ENCODE data around the gene PAQR4.
"Not testable (repeated sequence)": the region's sequence is repeated elsewhere in the genome, so short reads cannot be mapped to it uniquely, and the experiment has no call there.

Gene PAQR4

DNA sequence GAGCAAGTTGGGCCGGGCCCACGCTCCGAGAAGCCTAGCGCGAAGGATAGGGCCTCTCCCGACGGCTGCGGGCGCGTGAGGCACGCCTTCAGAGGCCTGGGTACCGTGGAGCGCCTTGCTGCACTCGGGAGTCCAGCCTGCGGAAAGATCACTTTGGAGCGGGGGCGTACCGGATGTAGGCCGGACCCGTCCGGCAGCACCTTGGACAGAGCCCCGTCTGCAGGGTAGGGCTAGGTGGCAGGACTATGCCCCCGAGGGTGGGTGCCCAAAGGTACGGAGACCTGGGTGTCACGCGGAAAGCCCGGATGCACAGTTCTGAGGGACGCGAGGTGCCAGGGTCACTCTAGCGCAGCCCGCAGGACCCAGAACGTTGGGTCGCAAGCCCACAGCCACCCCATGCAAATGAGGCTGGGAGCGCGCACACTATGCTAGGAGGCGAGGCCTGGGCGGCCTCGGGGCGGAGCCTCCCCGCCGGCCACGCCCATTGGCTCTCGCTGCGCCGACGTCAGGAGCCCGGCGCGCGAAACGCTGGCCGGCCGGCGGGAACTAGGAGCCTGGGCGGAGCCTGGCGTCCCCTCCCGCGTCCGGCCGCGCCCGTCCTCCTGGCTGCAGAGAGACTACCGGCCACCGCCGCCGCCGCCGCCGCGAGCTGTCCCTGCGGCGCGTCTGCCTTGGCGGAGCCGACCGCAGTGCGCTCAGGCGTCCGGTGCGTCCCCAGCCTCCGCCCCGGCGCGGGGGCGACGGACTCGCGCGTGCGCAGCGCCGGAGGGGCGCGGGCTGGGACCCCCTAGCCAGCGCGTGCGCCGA is at the start of gene PAQR4:
Gene PAQR4 (plus strand): TSS at position 611 of the 807 bp plus-strand sequence. CDS start 327 bp downstream, outside the sequence.
- DNase-seq (ENCODE audit: low read depth), result peak; percentile 66

DNA sequence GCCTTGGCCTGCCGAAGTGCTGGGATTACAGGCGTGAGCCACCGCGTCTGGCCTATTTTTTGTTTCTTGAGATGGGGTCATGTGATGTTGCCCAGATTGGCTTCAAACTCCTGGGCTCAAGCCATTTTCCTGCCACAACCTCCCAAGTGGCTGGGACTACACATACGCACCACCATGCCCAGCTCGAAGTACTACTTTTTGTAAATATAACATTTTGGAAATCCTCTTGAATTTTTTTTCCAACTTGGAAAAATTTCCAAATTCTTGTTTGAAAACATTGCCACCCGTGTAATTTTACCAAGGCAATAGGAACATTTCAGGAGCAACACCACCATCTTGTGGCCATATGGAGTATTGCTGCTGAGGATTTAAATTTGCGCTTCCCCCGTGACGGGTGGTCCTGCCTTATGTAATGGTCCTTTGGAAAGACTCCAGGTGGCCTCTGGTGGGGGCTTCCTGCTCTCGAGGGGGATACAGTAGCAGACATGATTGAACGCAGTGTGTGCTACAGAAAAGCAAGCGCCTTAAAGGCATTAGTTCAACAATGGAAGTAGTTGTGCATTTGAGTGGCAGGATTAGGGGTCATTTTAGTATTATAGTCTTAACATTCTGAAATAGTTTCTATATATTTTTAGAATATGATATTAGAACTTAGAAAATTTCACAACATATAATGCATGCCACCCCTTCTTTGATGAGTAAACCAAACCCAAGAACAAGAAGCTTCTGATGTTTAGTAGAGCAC is 49.5 kb upstream of the PAQR4 start:
- peak; percentile 59 for DNase-seq (ENCODE audit: low read depth)

DNA sequence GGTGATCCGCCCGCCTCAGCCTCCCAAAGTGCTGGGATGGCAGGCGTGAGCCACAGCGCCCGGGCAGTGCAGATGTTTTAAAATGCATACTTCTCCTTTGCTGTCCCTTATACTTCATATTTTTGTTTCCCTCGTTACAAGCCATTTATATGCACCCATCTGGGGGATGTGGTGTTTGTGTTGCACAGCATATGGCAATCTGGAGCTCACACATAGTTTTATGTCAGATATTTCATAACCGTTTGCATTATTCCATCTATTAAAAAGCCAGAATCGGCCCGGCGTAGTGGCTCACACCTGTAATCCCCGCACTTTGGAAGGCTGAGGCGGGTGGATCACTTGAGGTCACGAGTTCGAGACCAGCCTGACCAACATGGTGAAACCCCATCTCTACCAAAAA is 45.7 kb upstream of the PAQR4 start:
- DNase-seq (ENCODE audit: low read depth), result no peak

DNA sequence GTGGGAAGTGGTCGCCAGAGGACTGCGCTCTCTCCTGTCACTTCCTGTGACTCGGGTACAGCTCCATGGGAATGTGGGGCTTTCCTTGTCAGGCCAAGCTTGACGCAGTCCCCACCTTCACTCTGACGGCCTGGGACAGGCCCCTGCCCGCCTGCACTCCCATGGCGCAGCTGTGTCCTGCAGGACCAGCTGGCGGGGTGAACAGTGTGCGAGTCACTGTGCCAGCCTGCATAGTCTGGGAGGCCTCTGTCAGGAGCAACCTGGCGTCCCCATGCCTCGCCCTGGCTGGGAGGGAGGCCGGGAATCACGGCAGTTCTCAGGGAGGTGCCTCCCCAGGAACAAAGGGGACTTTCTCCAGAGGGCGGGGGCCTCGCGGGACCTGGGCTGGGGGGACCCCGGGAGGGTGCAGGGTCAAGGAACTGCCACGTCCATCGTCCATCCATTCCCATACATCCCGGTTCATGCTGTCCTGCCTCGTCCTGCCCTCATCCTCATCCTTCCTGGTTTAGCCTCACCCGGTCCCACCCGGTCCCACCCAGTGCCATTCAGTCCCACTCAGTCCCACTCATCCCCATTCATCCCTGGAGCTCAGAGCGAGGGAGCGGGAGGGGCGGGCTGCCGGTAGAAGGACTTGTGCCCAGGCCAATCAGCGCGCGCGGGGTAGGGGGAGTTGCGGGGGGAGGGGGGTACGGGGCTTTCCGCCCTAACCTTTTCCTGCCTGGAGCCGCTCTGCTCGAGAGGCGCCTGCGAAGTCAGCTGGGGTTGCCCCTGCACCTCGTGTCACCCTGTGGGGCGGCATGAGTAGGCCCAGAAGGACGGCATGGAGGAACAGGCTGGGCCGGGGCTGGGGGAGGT is 44.0 kb upstream of the PAQR4 start:
- DNase-seq (ENCODE audit: low read depth), result no peak

DNA sequence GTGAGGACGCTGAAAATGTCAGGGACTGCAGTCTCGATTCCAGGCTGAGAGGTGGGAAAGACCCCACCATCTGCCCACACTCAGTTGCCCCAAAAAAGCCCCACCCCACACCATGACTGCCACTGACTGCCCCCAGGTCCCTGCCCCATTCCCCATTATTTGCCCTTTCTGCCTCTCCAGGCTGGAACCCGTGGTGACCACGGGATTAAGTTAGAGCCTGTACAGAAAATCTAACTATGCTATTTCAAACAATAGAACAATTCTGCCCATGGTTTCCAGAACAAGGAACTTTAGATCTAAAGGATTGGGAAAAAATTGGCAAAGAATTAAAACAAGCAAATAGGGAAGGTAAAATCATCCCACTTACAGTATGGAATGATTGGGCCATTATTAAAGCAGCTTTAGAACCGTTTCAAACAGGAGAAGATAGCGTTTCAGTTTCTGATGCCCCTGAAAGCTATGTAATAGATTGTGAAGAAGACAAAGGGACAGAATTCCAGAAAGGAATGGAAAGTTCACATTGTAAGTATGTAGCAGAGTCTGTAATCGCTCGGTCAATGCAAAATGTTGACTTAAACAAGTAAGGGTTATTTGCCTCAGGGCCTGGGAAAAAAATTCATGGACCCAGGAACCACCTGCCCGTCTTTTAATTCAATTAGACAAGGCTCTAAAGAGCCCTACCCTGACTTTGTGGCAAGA is 43.0 kb upstream of the PAQR4 start:
- DNase-seq (ENCODE audit: low read depth), result no peak

DNA sequence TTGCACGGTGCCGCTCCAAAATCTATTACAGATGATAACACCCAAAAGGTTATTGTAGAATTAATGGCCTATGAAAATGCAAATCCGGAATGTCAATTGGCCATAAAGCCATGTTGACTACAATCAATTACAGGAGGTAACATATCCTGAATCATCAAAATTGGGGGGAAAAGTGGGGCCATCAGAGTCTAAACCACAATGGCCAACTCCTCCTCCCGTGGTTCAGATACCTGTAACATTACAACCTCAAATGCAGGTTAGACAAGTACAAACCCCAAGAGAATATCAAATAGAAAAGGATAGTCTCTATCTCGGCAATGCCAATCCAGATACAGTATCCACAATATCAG is 42.5 kb upstream of the PAQR4 start:
- no peak for DNase-seq (ENCODE audit: low read depth)

DNA sequence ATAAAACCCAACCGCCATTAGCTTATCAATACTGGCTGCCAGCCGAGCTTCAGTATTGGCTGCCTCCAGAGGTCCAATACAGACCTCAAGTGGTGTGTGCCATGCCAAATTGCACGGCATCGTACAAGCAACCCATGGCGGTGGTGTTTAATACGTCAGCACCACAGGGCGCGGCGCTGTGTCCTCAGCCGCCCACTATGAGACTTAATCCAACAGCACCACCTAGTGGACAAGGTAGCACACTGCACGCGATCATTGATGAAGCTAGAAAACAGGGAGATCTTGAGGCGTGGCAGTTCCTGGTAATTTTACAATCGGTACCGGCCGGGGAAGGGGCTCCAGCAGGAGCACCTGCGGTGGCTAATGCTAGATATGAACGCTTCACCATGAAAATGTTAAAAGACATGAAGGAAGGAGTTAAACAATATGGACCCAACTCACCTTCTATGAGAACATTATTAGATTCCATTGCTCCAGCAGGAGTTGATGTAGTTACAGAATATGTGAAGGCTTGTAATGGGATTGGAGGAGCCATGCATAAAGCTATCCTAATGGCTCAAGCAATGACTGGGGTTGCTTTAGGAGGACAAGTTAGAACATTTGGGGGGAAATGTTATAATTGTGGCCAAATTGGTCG is 42.0 kb upstream of the PAQR4 start:
- peak; percentile 79 for DNase-seq (ENCODE audit: low read depth)

DNA sequence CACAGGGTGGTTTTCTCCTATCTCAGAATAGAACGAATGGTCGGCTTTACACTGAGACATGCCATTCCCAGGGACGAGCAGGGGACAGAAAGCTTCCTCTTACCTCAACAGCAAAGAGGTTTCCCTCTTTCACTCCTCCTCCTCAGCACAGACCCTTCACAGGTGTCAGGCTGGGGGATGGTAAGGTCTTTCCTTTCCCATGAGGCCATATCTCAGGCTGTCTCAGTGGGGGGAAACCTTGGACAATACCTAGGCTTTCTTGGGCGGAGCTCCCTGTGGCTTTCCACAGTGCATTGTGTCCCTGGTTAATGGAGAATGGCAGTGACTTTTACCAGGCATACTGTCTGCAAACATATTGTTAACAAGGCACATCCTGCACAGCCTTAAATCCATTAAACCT is 41.0 kb upstream of the PAQR4 start:
- not testable (repeated sequence) for DNase-seq (ENCODE audit: low read depth)

DNA sequence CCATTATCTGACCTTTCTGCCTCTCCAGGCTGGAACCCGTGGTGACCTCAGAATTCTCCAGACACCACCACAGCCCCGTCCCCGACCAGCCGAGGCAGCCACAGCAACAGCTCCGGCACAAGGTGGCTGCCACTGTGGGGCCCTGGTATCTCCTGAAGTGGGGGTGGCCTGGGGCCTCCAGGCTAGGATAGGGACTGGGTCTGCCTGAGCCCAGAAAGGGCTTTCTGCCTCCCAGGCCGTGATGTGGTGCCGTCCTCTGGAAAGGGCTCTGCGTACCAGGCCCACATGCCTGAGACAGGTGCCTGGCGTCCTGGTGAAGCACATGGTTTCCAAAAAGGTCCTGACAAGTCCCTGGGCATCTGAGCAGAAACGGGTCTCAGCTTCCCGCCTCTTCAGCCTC is 40.4 kb upstream of the PAQR4 start:
- no peak for DNase-seq (ENCODE audit: low read depth)

DNA sequence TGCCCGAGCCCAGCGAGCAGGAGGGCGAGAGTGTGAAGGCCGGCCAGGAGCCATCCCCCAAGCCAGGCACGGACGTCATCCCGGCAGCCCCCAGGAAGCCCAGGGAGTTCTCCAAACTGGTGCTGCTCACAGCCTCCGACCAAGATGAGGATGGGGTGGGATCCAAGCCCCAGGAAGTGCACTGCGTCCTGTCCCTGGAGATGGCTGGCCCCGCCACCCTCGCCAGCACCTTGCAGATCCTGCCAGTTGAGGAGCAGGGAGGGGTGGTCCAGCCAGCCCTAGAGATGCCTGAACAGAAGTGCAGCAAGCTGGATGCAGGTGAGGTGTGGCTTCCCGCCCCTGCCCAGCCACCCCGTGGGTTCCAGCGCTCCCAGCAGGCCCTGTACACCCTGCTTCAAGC is 39.5 kb upstream of the PAQR4 start:
- DNase-seq (ENCODE audit: low read depth), result no peak

DNA sequence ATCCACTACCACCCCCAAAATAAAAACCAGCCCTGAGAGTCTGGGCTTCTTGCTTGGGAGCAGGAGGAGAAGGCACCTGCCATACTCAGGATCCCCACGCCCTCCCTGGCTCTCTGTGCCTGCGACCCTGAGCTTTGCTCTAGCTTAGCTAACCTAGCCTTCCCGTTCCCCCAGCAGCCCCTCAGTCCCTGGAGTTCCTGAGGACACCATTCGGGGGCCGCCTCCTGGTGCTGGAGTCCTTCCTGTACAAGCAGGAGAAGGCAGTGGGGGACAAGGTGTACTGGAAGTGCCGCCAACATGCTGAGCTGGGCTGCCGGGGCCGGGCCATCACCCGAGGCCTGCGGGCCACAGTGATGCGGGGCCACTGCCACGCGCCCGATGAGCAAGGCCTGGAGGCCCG is 38.9 kb upstream of the PAQR4 start:
- no peak for DNase-seq (ENCODE audit: low read depth)

DNA sequence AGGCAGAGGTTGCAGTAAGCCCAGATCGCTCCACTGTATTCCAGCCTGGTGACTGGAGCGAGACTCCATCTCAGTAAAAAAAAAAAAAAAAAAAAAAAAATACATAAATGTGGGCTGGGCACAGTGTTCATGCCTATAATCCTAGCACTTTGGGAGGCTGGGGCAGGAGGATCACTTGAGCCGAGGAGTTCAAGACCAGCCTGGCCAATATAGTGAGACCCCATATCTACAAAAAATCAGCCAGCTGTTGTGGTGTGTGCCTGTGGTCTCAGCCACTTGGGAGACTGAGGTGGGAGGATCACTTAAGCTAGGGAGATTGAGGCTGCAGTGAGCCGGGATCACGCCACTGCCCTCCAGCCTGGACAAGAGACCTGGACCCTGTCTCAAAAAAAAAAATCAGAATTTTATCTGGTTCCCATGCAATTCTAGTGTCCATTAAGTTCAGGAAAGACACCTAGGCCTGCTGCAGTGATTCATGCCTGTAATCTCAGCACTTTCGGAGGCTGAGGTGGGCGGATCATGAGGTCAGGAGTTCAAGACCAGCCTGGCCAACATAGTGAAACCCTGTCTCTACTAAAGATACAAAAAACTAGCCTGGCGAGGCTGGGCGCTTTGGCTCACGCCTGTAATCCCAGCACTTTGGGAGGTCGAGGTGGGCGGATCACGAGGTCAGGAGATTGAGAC is 37.8 kb upstream of the PAQR4 start:
- DNase-seq (ENCODE audit: low read depth), result not testable (repeated sequence)

DNA sequence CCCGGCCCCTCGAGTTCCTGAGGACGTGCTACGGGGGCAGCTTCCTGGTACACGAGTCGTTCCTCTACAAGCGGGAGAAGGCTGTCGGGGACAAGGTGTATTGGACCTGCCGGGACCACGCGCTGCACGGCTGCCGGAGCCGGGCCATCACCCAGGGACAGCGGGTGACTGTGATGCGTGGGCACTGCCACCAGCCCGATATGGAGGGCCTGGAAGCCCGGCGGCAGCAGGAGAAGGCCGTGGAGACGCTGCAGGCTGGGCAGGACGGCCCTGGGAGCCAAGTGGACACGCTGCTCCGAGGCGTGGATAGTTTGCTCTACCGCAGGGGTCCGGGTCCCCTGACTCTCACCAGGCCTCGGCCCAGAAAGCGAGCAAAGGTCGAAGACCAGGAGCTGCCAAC is 36.0 kb upstream of the PAQR4 start:
- no peak for DNase-seq (ENCODE audit: low read depth)

DNA sequence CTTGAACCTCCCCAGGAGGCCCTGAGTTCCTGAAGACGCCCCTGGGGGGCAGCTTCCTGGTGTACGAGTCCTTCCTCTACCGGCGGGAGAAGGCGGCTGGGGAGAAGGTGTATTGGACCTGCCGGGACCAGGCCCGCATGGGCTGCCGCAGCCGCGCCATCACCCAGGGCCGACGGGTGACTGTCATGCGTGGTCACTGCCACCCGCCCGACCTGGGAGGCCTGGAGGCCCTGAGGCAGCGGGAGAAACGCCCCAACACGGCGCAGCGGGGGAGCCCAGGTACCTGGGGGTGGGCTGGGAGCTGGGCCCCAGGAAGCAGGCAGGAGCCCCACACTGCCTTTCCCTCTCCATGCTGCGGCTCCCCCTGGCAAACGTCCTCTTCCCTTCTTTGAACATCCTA is 35.4 kb upstream of the PAQR4 start:
- DNase-seq (ENCODE audit: low read depth), result no peak

DNA sequence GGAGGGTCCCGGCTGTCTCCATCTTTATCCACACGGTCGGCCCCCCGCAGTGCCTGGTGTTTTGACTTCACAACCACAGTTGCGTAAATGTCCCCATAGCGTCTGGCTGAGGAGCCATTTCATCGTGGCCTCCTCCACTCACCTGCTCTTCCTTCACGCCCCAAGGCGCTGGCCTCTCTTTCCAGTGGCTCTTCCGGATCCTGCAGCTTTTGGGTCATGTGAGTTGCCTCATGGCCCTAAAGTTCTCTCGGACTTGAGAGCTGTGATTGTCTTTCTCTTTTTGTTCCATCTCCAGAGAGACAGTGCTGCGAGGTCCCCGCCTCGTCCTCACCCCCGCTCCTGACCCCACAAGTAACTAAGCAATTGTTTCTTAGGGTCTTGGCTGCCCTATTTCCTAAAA is 34.7 kb upstream of the PAQR4 start:
- DNase-seq (ENCODE audit: low read depth), result no peak

DNA sequence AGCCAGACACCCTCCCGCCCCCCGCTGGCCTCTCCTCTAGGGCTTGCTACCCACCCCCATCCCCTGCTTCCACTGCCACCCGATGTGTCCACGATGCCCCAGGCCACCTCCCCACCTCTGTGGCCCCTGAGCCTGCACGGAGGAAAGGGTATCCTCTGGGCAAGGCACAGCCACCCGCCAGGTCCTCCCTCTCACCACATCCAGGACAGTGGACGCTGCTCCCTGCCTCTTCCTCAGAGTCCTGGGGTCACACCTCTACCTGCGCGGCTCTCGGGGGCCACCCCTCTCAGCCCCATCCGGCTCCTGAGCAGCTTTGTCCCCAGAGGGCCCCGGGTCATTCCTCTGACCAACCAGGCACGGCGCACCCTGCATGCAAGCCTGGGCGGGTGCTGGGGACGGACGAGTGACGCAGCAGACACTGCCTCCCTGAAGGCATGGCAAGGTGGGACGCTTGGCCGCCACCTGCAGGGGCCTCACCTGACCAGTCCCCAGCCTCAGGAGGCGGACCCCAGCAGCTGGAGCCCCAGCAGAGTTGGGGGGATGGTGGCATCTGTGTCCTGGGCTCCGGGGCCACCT is 32.6 kb upstream of the PAQR4 start:
- no peak for DNase-seq (ENCODE audit: low read depth)

DNA sequence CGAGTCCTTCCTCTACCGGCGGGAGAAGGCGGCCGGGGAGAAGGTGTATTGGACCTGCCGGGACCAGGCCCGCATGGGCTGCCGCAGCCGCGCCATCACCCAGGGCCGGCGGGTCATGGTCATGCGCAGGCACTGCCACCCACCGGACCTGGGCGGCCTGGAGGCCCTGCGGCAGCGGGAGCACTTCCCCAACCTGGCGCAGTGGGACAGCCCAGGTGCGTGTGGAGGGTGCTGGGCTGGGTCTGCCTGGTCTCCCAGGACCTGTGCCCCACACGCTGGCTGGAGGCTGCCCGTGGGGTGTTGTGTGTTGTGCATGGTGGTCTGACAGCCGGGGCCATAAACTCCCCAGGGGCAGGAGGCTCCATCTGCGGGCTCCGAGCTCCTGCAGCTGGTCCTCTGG is 32.0 kb upstream of the PAQR4 start:
- DNase-seq (ENCODE audit: low read depth), result no peak

DNA sequence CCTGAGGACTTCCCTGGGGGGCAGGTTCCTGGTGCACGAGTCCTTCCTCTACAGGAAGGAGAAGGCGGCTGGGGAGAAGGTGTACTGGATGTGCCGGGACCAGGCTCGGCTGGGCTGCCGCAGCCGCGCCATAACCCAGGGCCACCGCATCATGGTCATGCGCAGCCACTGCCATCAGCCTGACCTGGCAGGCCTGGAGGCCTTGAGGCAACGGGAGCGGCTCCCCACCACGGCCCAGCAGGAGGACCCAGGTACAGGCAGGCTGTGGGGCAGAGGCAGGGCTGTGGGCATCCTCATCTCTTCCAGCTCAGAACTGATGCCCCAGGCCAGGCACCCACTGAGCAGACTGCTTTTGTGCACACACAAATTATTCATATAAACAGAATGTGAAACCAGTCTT is 30.9 kb upstream of the PAQR4 start:
- DNase-seq (ENCODE audit: low read depth), result no peak

DNA sequence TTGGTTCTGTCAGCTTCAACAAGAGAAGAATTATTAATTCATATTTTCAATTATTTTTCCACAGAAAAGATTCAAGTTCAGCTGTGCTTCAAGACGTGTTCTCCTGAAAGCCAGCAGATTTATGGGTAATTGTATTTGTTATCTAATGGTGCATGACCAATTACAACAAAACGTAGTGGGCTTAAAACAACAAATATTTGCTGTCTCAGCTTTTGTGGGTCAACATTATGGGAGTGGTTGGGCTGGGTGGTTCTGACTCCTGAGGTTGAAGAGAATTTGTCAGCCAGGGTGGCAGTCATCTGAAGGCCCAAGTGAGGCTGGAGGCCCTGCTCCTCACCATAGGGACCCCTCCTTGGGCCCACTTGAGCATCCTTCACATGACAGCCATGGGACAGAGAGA is 29.2 kb upstream of the PAQR4 start:
- no peak for DNase-seq (ENCODE audit: low read depth)

DNA sequence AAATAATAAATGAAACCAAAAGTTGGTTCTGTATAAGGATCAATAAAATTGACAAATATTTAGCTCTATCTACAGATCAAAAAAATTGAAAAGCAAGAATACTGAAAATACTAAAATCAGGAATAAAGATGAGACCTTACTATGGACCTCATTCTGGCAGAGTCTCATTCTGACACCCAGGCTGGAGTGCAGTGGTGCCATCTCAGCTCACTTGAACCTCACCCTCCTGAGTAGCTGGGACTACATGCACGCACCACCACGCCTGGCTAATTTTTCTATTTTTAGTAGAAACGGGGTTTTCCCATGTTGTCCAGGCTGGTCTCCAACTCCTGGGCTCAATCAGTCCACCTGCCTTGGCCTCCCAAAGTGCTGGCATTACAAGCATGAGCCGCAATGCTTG is 27.1 kb upstream of the PAQR4 start:
- no peak for DNase-seq (ENCODE audit: low read depth)

DNA sequence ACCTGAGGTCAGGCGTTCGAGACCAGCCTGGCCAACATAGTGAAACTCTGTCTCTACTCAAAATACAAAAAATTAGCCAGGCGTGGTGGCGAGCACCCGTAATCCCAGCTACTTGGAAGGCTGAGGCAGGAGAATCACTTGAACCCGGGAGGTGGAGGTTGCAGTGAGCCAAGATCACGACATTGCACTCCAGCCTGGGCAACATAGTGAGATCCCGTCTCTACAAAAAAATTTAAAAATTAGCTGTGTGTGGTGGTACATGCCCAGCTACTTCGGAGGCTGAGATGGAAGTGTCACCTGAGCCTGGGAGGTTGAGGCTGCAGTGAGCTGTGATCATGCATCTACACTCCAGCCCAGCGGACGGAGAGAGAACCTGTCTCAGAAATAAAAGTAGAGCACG is 25.4 kb upstream of the PAQR4 start:
- DNase-seq (ENCODE audit: low read depth), result not testable (repeated sequence)

All from fibroblast of the conjunctiva (primary cell).